Kasumi-1 (cell line): ENCODE data around the gene ZNF618.
A peak's percentile ranks its signal among the peaks of the same experiment; 100 is the strongest.
"Not testable (repeated sequence)": the region's sequence is repeated elsewhere in the genome, so short reads cannot be mapped to it uniquely, and the experiment has no call there.

Experiments
- DNase-seq, 2 experiments: peaks; one replicate each; lab custom pipeline; 2025; lab: John Stamatoyannopoulos, UW

The ZNF618 gene

DNA sequence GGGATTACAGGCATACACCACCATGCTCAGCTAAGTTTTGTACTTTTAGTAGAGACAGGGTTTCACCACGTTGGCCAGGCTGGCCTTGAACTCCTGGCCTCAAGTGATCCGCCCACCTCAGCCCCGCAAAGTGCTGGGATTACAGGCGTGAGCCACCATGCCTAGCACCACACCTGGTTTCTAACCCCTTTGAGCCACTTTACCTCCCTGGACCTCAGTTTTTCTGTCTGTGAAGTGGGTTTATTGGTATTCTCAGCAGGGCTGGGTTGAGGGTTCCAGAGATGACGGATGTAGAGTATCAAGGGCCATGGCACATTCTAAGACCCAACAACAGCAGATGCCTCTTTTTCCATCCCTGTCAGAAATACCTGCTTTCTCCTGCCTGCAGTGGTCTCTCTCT is 163.4 kb downstream of the ZNF618 start:
- DNase-seq, result no peak

DNA sequence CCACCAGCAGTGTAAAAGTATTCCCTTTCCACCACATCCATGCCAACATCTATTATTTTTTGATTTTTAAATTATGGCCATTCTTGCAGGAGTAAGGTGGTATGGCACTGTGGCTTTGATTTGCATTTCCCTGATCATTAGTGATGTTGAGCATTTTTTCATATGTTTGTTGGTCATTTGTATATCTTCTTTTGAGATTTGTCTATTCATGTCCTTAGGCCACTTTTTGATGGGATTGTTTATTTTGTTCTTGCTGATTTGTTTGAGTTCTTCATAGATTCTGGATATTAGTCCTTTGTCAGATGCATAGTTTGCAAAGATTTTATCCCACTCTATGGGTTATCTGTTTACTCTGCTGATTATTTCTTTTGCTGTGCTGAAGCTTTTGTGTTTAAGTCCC is 167.6 kb downstream of the ZNF618 start:
- not testable (repeated sequence) for DNase-seq

DNA sequence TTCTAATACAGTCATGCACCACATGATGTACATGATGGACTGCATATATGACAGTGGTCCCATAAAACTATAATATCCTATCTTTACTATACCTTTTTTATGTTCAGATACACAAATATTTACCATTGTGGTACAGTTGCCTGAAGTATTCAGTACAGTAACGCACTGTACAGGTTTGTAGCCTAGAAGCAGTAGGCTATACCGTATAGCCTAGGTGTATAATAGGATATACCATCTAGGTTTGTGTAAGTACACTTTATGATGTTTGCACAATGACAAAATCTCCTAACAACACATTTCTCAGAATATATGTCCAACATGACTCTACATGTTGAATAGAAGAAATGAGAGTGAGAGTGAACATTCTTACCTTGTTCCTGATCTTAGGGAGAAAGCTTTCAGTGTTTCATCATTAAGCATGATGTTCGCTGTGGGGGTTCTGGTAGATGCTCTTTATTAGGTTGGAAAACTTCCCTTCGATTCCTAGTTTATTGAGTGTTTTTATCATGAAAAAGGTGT is 170.2 kb downstream of the ZNF618 start:
- no peak for DNase-seq

DNA sequence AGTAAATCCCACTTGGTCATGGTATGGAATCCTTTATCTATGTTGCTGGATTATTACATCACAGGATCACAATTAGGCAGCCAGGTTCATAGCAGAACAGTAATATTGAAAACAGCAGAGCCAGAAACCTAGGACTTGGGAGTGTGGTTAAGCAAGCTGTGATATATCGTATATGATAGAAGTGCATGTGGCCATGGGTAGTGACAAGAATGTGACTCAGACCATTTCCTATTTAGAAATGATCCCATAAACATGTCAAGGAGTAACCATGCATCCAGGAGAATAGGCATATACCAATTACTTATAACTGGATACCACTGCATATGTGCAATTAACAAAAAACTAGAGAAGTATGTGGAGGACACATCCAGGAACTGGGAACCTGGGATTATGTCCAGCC is 170.8 kb downstream of the ZNF618 start:
- no peak for DNase-seq

DNA sequence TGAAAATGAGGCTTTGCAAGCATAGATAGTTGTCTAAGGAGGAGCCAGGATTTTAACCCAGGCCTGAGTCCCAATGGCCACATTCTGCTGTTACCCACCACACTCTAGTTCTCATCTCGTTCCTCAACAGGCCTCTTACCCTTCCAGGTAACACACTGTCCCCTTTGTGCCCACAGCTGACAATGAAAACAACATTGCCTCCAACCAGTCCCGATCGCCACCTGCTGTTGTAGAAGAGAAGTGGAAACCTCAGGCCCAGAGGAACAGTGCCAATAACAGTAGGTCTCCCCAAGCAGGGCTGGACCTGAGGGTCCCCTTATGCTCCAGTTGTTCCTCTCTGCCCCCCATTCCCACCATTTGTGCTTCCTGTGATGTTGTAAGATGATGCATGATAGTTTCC is 171.6 kb downstream of the ZNF618 start:
- peak; percentile 4 to 21 for DNase-seq

DNA sequence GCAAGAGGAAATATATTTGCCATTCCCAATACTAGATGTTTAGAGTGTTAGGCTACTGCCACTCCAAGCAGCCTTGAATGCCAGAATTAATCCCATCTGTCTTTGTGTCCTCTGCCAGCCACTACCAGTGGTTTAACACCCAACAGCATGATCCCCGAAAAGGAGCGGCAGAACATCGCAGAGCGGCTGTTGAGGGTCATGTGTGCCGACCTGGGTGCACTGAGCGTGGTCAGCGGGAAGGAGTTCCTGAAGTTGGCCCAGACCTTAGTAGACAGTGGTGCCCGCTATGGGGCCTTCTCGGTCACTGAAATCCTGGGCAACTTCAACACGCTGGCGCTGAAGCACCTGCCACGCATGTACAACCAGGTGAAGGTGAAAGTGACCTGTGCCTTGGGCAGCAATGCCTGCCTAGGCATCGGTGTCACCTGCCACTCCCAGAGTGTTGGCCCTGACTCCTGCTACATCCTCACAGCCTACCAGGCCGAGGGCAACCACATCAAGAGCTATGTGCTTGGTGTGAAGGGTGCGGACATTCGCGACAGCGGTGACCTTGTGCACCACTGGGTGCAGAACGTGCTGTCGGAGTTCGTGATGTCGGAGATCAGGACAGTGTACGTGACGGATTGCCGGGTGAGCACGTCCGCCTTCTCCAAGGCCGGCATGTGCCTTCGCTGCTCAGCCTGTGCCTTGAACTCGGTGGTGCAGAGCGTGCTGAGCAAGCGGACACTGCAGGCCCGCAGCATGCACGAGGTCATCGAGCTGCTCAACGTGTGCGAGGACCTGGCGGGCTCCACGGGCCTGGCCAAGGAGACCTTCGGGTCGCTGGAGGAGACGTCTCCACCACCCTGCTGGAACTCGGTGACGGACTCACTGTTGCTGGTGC is 172.7 kb downstream of the ZNF618 start:
- DNase-seq, result no peak

DNA sequence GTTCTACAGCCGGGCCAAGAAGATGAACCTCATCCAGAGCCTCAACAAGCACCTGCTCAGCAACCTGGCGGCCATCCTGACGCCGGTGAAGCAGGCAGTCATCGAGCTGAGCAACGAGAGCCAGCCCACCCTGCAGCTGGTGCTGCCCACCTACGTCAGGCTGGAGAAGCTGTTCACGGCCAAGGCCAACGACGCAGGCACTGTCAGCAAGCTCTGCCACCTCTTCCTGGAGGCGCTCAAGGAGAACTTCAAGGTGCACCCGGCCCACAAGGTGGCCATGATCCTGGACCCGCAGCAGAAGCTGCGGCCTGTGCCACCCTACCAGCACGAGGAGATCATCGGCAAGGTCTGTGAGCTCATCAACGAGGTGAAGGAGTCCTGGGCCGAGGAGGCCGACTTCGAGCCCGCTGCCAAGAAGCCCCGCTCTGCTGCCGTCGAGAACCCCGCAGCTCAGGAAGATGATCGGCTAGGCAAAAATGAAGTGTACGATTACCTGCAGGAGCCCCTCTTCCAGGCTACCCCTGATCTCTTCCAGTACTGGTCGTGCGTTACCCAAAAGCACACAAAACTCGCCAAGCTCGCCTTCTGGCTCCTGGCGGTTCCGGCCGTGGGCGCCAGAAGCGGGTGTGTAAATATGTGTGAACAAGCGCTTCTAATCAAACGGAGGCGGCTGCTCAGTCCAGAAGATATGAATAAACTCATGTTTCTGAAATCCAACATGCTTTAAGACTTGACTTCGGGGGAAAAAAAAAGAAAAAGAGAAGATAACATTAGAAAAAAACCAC is 173.5 kb downstream of the ZNF618 start:
- no peak for DNase-seq

DNA sequence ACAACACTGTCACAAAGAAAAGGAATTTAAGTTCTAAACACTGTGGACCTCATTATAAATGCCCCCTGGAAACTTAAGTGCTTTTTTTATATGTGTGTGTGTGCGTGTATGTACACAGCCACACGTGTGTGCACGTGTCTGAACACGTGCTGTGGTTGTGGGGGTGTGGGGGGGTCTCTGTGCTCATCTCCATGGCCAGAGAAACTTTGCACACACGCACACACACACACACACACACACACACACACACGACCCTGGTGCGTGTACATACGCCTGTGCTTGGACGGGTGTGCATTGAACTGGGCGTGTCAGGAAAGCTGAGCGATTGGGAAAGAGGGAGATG is 174.1 kb downstream of the ZNF618 start:
- DNase-seq, result no peak

DNA sequence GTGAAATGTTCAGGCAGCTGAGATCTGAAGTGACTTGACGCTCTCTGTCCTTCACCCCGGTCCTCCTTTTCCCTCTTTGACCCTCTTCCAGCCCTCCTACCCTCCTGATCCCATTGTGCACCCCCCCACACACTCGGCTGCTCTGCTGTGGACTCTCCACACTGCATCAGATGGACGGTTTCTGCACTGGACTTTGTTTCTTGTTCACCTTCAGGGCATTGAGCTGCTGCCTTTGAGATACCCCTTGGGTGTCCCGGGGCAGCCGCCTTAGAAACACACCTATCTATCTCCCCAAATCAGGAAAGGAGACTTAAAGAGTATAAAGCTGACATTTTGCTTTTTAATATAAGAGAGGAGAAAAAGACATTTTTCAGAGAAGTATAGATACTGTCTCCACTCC is 174.5 kb downstream of the ZNF618 start:
- no peak for DNase-seq

DNA sequence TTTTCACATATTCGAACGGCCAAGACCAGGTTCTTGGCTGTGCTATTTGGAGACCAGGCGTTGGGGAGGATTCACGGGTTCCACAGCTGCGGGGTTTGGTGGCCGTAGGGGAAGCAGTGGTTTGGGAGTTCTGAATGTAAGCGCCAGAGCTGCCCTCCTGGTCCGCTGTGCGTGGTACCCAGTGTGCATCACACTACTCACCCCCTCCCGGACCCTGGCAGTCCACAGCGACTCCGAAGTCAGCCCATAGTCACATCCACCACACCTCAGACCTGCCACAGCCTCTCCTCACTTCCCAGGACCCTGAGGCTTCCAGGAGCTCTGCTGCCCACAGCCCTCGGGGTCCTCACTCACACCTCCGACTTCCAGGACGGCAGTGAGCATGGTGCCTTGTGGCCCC is 175.2 kb downstream of the ZNF618 start:
- DNase-seq, result no peak

DNA sequence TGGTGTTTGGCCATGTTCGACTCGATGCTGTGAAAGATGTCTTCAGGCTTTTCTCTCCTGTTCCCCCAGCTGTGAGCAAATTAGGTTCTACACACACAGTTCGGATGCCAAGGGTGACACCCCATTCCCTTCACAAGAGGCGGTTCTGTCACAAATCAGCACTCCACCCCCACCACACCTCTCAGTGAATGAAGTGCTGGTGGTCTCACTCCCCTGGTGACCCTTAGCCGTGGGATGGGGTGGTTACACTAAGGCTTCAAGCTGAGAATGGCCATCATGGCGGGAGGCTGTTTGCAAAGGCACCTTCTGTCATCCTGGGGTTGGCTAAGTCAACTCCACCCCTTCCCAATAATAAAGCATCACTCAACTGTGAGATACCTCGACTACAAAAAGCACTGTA is 175.6 kb downstream of the ZNF618 start:
- DNase-seq, result no peak

DNA sequence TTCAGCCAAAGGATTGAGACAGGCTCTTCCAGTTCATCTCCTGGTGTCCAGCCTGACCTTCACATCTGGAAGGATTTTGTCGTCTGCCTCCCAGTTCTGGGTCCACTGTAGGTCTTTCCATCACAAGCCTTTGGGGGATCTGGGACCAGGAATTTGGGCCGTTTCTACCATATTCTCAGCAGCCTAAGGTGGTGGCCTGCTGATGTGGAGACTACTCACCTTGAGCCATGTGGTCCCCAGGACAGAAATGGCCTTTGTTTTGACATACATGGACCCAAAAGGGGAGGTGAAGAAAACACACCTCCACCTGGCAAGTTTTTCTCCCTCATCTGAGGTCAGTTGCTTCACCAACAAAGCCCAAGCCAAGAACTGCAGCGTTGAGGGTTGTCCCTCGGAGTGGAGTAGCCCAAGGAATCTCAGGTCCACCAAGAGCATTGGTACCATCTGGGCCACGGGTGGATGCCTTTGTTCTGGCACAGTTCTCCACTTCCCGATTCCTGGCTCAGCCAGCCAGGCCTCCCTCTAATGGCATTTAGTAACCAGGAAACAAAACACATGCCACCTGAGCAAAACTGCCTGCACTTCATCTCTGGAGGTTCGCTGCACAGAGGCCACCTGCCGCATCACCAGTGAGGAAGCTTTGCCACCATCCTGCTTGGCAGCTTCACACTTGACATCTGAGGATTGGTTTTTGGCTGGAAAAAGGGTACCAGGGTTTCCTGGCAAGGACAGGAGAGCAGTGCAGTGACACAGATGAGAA is 177.3 kb downstream of the ZNF618 start:
- no peak for DNase-seq

DNA sequence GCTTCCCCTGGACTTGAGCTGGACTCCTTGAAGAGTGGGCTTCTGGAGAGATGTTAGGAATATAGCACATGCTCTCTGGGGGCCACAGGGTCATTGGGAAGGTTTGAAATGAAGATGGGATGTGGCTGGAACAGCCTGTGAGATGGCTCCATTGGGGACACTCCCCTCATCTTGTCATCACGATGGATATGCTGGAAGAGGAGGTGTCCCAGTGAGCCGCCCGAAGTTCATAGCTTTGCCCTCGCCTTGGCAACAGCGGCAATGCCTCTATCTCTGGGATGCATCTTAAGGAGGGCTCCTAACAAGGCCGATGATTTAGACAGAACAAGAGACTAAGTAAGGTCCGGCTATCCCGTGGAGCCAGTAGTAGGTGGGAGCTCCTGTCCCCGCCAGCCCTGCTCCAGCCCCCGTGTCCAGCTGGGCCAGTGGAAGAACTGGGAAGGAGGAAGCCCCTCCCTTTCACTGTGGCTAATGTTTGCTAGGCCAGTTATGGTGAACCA is 178.1 kb downstream of the ZNF618 start:
- no peak for DNase-seq

DNA sequence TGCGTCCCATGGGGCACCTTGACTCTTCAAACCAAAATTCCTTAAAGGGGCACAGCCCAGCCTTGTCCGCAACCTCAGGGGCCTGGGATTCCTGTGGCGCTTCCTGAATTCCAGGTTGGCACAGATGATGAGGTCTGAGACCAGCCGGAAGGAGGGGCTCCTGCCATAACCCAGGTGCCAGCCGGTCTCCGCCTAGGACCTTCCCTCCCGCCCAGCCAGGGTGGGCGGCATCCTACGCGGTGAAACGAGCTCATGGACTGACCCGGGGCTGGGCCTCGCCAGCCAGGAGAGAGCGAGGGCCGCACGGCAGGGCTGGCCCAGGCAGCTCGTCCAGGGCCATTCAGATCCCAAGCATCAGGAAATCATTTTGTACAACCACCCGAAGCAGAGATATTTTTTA is 179.0 kb downstream of the ZNF618 start:
- no peak for DNase-seq

DNA sequence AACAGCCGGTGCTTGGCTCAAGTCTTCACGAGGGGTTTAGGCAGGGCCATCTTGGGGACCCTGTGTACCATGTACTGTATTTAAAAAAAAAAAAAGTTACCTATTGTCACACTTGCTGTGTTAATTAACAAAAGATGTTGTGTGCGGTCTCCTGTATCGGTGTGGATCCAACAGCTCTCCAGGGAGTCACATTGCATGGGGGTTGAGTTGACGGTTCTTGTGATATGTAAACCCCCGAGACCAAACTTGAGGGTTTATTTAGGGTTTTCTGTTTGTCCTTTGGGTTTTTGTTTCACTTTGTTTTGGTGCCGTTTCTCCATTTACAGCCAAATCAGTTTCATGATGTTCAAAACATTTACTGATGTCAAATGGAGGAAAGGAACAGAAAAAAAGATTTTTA is 179.8 kb downstream of the ZNF618 start:
- DNase-seq, result no peak

DNA sequence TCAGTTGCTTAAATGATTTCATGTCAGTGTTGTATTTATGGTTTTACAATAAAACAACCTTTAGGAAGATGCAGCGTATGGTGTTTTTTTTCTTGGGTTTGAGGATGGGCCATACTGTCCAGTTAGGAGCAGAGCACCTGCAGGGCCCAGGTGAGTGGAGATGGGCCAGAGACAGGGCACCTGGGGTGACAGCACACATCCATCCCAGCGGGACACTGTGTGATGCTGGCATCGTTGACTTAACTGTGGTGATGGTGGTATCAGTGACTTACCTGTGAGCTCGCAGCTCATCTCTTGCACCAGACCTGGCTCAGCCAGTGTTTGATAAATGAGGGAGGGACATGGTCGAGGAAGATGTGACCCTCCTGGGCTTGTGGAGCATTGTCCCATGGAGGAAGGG is 180.4 kb downstream of the ZNF618 start:
- no peak for DNase-seq

DNA sequence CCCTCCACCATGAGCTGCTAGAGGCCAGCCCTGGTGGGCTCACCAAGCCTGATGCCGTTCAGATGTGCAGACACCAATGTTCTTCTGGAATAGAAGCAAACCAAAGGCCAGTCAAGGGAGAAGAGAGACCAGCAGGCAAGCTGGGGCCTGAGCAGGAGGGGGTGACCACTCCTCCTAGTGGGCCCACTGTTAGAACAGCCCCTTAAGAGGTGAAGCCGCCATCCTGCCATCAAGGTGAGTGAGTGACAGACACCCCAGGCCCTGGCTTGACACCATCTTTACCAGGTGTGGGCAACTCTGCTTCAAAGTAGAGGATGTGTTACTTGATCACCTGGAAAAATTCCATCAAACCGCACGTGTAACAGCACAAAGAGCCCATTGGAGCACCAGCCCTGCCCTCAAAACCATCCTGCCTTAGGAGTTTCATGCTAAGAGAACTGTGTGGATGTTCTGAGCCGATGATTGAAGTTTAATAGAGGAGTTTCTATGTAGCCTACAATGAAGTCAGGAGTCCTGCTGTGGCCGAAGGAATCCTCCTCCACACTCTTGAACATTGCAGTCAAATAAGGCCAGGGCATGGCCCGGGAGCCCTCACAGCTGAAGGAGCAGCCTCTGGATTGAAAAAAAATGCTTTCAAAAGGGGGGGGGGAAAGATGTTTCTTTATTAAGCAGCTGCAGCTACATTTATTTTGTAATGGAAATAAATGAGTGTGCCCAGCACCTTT is 181.2 kb downstream of the ZNF618 start:
- DNase-seq, result no peak

DNA sequence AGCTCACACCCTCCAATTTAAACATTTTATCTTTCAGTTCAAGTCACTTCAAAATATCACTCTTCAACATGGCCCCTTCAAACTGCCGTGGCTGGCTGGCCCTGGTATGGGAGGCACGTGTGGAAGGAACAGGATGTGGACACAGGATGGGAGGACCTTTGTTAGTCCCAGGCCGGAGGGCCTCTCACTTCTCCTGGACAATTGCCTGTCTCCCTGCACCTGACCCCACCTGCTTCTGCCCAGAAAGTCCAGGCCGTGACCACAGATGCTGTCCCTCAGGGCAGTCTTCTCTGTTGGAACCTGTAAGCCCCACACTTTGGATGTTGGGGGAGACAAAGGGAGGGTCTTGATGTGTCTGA is 182.6 kb downstream of the ZNF618 start:
- DNase-seq, result no peak

DNA sequence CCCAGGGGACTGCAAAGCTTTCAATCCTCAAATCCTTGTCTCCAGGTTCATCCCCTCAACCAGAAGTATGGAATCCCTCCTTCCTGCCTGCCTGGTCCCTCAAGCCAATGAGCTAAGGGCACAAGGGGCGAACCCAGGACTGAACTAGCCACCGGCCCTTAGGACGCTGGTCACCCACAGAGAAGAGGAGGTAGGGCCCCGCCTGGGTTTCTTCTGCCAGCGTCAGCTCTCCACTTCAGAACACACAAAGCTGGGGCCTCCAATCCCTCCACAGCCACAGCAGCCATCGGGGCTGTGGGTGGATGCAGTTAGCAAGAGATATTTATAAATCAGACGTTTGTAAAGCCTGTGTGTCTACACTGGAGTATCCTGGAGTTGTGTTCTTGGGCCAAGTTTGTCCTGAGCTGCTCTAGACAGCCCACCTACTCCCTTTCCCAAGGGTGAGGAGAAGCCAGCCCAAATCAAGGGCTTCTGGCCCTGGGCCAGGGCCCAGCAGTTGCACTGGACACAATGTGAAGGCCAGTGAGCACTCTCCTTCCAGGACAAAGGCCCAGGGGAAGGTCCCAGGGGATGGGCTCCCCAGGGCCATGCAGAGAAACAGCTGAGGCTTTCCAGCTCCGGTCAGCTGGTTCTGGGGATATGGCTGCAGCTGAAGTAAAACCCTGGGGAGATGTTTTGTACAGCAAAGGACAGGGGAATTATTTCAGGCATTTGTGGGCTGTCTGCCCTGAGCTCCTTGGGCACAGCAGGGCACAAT is 183.1 kb downstream of the ZNF618 start:
- DNase-seq, result no peak

DNA sequence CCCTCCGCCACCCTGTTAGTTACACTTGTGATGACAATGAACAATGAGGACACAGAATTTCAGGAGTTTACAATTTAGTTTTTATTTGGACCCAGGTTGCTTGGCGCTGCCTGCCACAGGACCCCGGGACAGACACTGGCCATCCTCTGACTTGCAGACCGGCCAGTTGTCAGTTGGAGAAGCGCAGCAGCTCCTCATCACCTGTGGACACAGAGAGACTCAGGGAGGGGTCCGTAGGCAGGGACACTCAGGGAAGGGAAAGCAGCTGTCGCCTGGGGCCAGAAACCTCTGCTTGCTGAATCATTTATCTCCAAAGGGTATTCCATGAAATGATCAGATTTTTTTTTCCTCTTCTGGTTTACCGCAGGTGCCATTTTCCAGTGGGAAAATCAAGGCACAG is 184.0 kb downstream of the ZNF618 start:
- DNase-seq, result no peak

DNA sequence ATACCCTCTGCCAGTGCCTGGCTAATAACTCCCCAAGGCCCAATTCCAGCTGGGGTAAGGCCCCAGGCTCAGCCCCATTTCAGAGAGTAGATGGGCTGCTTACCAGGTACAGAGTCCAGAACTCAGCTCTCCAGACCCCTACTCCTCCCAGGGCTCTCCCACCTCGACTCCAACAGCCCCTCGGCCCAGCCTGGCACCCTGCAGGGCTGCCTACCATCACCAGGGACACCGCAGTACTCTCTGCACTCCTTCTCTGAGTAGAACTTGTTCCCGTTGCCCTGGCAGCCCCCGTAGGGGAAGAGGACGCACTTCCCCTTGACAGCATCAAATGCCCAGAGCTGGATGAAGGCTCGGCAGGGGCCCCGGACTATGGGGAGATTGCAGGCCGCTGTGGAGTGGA is 184.6 kb downstream of the ZNF618 start:
- no peak for DNase-seq
